ENCODE results near the gene STK11IP. TPM values are rescaled to one million over a fixed set of nuclear protein-coding genes. Genes with fewer than 3 reads are reported as not detected.

Gene STK11IP
- total and polyA plus RNA-seq, 2 of the 4 experiments (the other 2 are of a cell fraction): 14.5 to 19.7 TPM

DNA sequence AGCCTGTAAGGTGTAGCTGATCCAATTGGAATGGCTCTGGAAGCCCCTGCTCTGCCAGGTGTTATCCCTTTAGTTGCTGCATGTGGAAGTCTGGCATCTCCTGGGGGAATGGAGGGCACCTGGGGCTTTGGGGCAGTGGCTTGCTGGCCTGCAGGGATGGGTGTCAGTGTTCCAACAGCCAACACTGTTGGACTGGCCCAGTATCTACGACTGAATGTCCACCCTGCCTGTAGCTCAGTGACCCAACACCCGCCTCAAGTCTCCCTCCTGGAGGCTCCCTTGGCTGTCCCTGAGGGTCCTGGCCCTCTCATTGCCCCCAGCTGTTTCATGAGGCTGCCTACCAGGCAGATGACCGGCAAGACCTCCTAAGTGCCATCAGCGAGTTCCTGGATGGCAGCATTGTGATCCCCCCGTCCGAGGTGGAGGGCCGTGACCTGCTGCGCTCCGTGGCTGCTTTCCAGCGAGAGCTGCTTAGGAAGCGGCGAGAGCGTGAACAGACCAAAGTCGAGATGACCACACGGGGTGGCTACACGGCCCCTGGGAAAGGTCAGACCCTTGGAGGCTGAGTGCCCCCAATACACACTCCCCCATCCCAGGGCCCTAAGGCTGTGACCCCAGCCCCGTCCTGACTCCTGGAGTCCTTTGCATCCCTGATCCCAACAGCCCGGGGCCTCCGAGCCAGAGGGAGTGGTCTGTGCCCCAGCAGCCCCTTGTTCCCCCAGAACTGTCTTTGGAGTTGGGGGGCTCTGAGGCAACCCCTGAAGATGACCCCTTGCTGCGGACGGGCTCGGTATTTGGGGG is 37.5 kb downstream of the STK11IP start (continued):
- no peak for TF ChIP-seq CEBPB (IDR thresholded peaks at IDR 0.05; ENCODE audit: low read depth, low read length)

- H2BK5ac ChIP-seq (ENCODE audit: low read depth, low read length, poor library complexity, severe bottlenecking): no peak overlapping the region
- no peak overlapping the region for H2AFZ ChIP-seq (replicated peaks; ENCODE audit: low read length, poor library complexity)
- 81% methylated on average over 11 of the region's 24 CpGs; no CpG with 5 or more reads in 1 of the 2 experiments for WGBS, 2 experiments (ENCODE audit: extremely low coverage in 2 of 2, insufficient read length in 1 of 2)
- ATAC-seq (ENCODE audit: low read depth) (no peak), DNase-seq (no peak)
- no peaks in the 10 kb centered on the region for H3K4me1 ChIP-seq (ENCODE audit: control insufficient read depth, insufficient read depth, low read length)
- H3K9me3 ChIP-seq (ENCODE audit: control insufficient read depth, insufficient read depth, low read length): no peaks in the 10 kb centered on the region
- in situ Hi-C loops (cut with MboI; ENCODE audit: low sequenced_read_pairs) (no loop called here), intact Hi-C loops (cut with micrococcal nuclease) (no loop called here), dilution Hi-C loops (cut with HindIII; ENCODE audit: low sequenced_read_pairs, unreplicated experiment) (no loop called here)
- H3K79me1 ChIP-seq (ENCODE audit: low read depth in 1 of 2, low read length in 2 of 2): no peaks in the 10 kb centered on the region
- no peaks in the 10 kb centered on the region for H3K9me1 ChIP-seq (ENCODE audit: insufficient read depth, low read length)
- H4K5ac ChIP-seq (ENCODE audit: low read depth, low read length): no peak overlapping the region
- H3K27me3 ChIP-seq (ENCODE audit: control insufficient read depth, insufficient read depth, low read length): no peaks in the 10 kb centered on the region
- no peak overlapping the region for H3K56ac ChIP-seq (ENCODE audit: extremely low read depth, insufficient read depth, low read length)
- CTCF ChIA-PET: no interaction called here
- no peaks in the 10 kb centered on the region for H4K20me1 ChIP-seq (ENCODE audit: insufficient read depth, low read length)
- no peak overlapping the region for H2BK120ac ChIP-seq (ENCODE audit: low read depth, low read length)
- H2BK15ac ChIP-seq (ENCODE audit: low read depth, low read length): no peak overlapping the region
- no peak overlapping the region for H2AK5ac ChIP-seq (ENCODE audit: low read depth, low read length)
- H3K36me3 ChIP-seq (ENCODE audit: control insufficient read depth, insufficient read depth, low read length): peaks cover 5% of the 10 kb centered on the region; the same call in 1 of the 2 replicates
- H3K9ac ChIP-seq (ENCODE audit: low read depth, low read length): no peak overlapping the region
- H4K8ac ChIP-seq (ENCODE audit: low read depth in 2 of 2, low read length in 2 of 2): no peak overlapping the region
- H3K4ac ChIP-seq (ENCODE audit: low read depth, low read length): no peak overlapping the region
- H3K27ac ChIP-seq (ENCODE audit: insufficient read depth, low read length): no peak overlapping the region
- H2AK9ac ChIP-seq (replicated peaks; ENCODE audit: low read depth, low read length, poor library complexity): no peak overlapping the region
- H3K4me2 ChIP-seq (ENCODE audit: low read depth, low read length): no peak overlapping the region
- no peak overlapping the region for H4K91ac ChIP-seq (ENCODE audit: insufficient read depth, low read depth, low read length)
- no peak overlapping the region for H3K4me3 ChIP-seq (ENCODE audit: insufficient read depth, low read depth, low read length)
- H3K18ac ChIP-seq (ENCODE audit: low read depth, low read length): no peak overlapping the region
- no TSS peak for BruUV-seq (replicated peaks)
- no peak overlapping the region for H2BK20ac ChIP-seq (ENCODE audit: low read depth, low read length)
- no peak overlapping the region for H3K14ac ChIP-seq (replicated peaks; ENCODE audit: low read depth, low read length)
- POLR2A ChIA-PET (ENCODE audit: unreplicated experiment): no interaction called here
- no peak overlapping the region for H3K23ac ChIP-seq (ENCODE audit: low read depth, low read length)
- TF ChIP-seq USF2 (IDR thresholded peaks at IDR 0.05; ENCODE audit: low read depth, low read length): no peak
- TF ChIP-seq POLR2A (IDR thresholded peaks at IDR 0.05; ENCODE audit: low read depth, low read length): no peak
- TF ChIP-seq ELK1 (IDR thresholded peaks at IDR 0.05; ENCODE audit: borderline replicate concordance, low read depth, low read length): no peak
- no peak for TF ChIP-seq NFE2L2 (IDR thresholded peaks at IDR 0.05; ENCODE audit: low read depth, low read length)
- TF ChIP-seq SMC3 (IDR thresholded peaks at IDR 0.05; ENCODE audit: low read depth, low read length): no peak
- TF ChIP-seq MAFK (IDR thresholded peaks at IDR 0.05; ENCODE audit: low read depth, low read length): no peak
- TF ChIP-seq RCOR1 (IDR thresholded peaks at IDR 0.05; ENCODE audit: insufficient replicate concordance, low read length): no peak
- TF ChIP-seq CHD1 (IDR thresholded peaks at IDR 0.05; ENCODE audit: low read depth, low read length): no peak
- no peak for TF ChIP-seq MXI1 (IDR thresholded peaks at IDR 0.05; ENCODE audit: borderline replicate concordance, low read depth, low read length)
- TF ChIP-seq RAD21 (IDR thresholded peaks at IDR 0.05; ENCODE audit: low read length): no peak
- no peak for TF ChIP-seq FOS (IDR thresholded peaks at IDR 0.05; ENCODE audit: low read depth, low read length)
- TF ChIP-seq BHLHE40 (IDR thresholded peaks at IDR 0.05; ENCODE audit: low read depth, low read length): no peak
- TF ChIP-seq RFX5 (IDR thresholded peaks at IDR 0.05; ENCODE audit: low read depth, low read length): no peak
- no peak for TF ChIP-seq CEBPB (IDR thresholded peaks at IDR 0.05; ENCODE audit: low read depth, low read length)
These were observed 38.7 kb downstream of the STK11IP start for GRCh38 chr2:219636144-219636915.

All from IMR-90 (cell line).